K562 (cell line): ENCODE measurements around the gene HDAC7. TPM values are rescaled to one million over a fixed set of nuclear protein-coding genes. Genes with fewer than 3 reads are reported as not detected.

ENCODE experiments used
- ATAC-seq: fragments of 200-7000 bp; cut with Tn5 transposase; 3 replicates; pipeline ENCODE4 v1.9.1; 2020; ENCODE audit warnings: moderate library complexity
- BruUV-seq: library from RNA; stranded (reverse); fragments of 400-500 nt; replicated peaks from 2 replicates; lab custom pipeline; 2021; lab: Mats Ljungman, UMichigan
- CTCF ChIA-PET: fragments of 300-600 bp; formaldehyde crosslinking; extraction: SDS; loops from one replicate; lab custom pipeline; 2021; ENCODE audit warnings: low intra/inter-chr PET ratio; lab: Yijun Ruan, JAX
- POLR2A ChIA-PET: fragments of 300-600, 350-650 bp; sonication (Branson Sonifier 250); formaldehyde crosslinking; extraction: SDS; loops from one replicate; lab custom pipeline; 2021; ENCODE audit warnings: antibody characterized with exemption, inconsistent platforms; lab: Yijun Ruan, JAX
- DNase-seq, 4 experiments: peaks; one replicate each; pipeline versions ENCODE4 v3.0.0 to v3.0.0-alpha.2; 2011 to 2018; ENCODE audit warnings: low spot score in 3 of 4, mixed read lengths in 3 of 4; ENCODE audit errors: extremely low read depth in 1 of 4
- FAIRE-seq: peaks from 2 replicates; lab custom pipeline; 2011; peaks lifted over from hg19 to GRCh38; lab: Jason Lieb, UNC
- H2AFZ ChIP-seq: 2 replicates; pipeline ENCODE4 v1.6.0; 2011; ENCODE audit warnings: low read depth, low read length, control low read depth, inconsistent platforms
- H3K27ac ChIP-seq: fragments of 200-600 bp; 3 replicates; pipeline ENCODE4 v1.8.0; 2011; ENCODE audit warnings: low read depth, mild to moderate bottlenecking, control low read depth, inconsistent platforms, low read length, moderate library complexity, mixed read lengths; ENCODE audit errors: extremely low read depth
- H3K27me3 ChIP-seq, 2 experiments: fragments of 300-600 bp in 1 of 2; 2 replicates in 1 of 2; 3 replicates in 1 of 2; pipeline versions ENCODE4 v1.6.0 to v1.8.0; 2011; ENCODE audit warnings: inconsistent platforms in 2 of 2, low read length in 2 of 2, mild to moderate bottlenecking in 1 of 2, mixed read lengths in 1 of 2, moderate library complexity in 1 of 2; ENCODE audit not compliant: control insufficient read depth in 2 of 2, insufficient read depth in 2 of 2
- H3K36me3 ChIP-seq: fragments of 300-600 bp; 3 replicates; pipeline ENCODE4 v1.8.0; 2011; ENCODE audit warnings: mild to moderate bottlenecking, low read length, inconsistent platforms; ENCODE audit not compliant: control insufficient read depth, insufficient read depth
- H3K4me1 ChIP-seq, 2 experiments: fragments of 200-600 bp in 1 of 2; replicated peaks in 1 of 2; 2 replicates in 1 of 2; 3 replicates in 1 of 2; pipeline versions ENCODE4 v1.5.1 to v1.8.0; 2011; ENCODE audit warnings: inconsistent platforms in 2 of 2, low read length in 2 of 2, mild to moderate bottlenecking in 1 of 2, mixed read lengths in 1 of 2, moderate library complexity in 1 of 2; ENCODE audit not compliant: control insufficient read depth in 2 of 2, insufficient read depth in 2 of 2
- H3K4me2 ChIP-seq: 2 replicates; pipeline ENCODE4 v1.6.1; 2011; ENCODE audit warnings: low read length, control low read depth, inconsistent platforms, mixed read lengths; ENCODE audit not compliant: insufficient read depth
- H3K4me3 ChIP-seq: fragments of 200-600 bp; sonication (generic), shearing (Covaris generic); 2 replicates; pipeline ENCODE4 v1.5.1; 2016; ENCODE audit warnings: control low read depth, inconsistent platforms
- H3K79me2 ChIP-seq: fragments of 200-600 bp; 3 replicates; pipeline ENCODE4 v1.8.0; 2011; ENCODE audit warnings: low read length, inconsistent platforms; ENCODE audit not compliant: control insufficient read depth, insufficient read depth
- H3K9ac ChIP-seq, 2 experiments: 2 replicates each; pipeline versions ENCODE4 v1.6.0 to v1.6.1; 2011; ENCODE audit warnings: low read depth in 2 of 2, low read length in 2 of 2, control low read depth in 1 of 2, inconsistent platforms in 1 of 2, mild to moderate bottlenecking in 1 of 2, mixed read lengths in 1 of 2; ENCODE audit not compliant: insufficient read depth in 1 of 2
- H3K9me1 ChIP-seq: one replicate; pipeline ENCODE4 v1.6.0; 2011; ENCODE audit warnings: inconsistent platforms, mild to moderate bottlenecking, low read length, moderate library complexity; ENCODE audit not compliant: control insufficient read depth, insufficient read depth
- H3K9me3 ChIP-seq: replicated peaks from 2 replicates; pipeline ENCODE4 v1.5.1; 2011; ENCODE audit warnings: low read depth, low read length, inconsistent platforms; ENCODE audit not compliant: control insufficient read depth, insufficient read depth
- H4K20me1 ChIP-seq: replicated peaks from 2 replicates; pipeline ENCODE4 v1.6.1; 2011; ENCODE audit warnings: low read length, inconsistent platforms, mixed read lengths; ENCODE audit not compliant: control insufficient read depth, insufficient read depth
- CREB3L1 ChIP-seq: fragments of 450-650 bp; IDR thresholded peaks from 2 replicates; pipeline ENCODE4 v1.6.1; 2014; ENCODE audit warnings: low read depth, mild to moderate bottlenecking, moderate library complexity, borderline replicate concordance
- FOXK1 ChIP-seq: sonication (generic); formaldehyde crosslinking; IDR thresholded peaks from 2 replicates; pipeline ENCODE4 v1.8.0; 2022; ENCODE audit warnings: missing genetic modification reagents, mild to moderate bottlenecking, borderline replicate concordance
- HINFP ChIP-seq: fragments of 450-650 bp; conservative IDR thresholded peaks from 2 replicates; pipeline ENCODE4 v1.6.1; 2016; ENCODE audit warnings: missing genetic modification characterization, low read depth, mild to moderate bottlenecking, control low read depth, missing compliant biosample characterization
- PHB ChIP-seq: fragments of 250-450 bp; sonication (Bioruptor Pico); IDR thresholded peaks from 2 replicates; pipeline ENCODE4 v1.5.0; 2021
- ZNF224 ChIP-seq: sonication (generic); formaldehyde crosslinking; IDR thresholded peaks from 2 replicates; pipeline ENCODE4 v1.8.0; 2022; ENCODE audit warnings: mild to moderate bottlenecking, missing genetic modification reagents
- ZNF41 ChIP-seq: fragments of 250-450 bp; sonication (Bioruptor Pico); conservative IDR thresholded peaks from 2 replicates; pipeline ENCODE4 v1.4.0; 2020; ENCODE audit warnings: mild to moderate bottlenecking
- WGBS: fragments of 100-300 bp; shearing (Covaris generic); methylation state at CpG from one replicate; pipeline ENCODE4 v1.1.6; 2016; ENCODE audit warnings: low coverage, mixed read lengths; ENCODE audit not compliant: insufficient coverage; ENCODE audit errors: missing lambda C conversion rate; 5-methylcytosine and 5-hydroxymethylcytosine counted together
- in situ Hi-C: fragments of 300-500 bp; cut with MboI; formaldehyde crosslinking; loops from 4 replicates; pipeline ENCODE4 v1.15.0; 2018; ENCODE audit warnings: inconsistent platforms, mixed read lengths
- intact Hi-C: fragments of 100-400 bp; cut with micrococcal nuclease; formaldehyde crosslinking; loops from 2 replicates; pipeline ENCODE4 v1.14.2; 2022
- polyA plus RNA-seq, 8 experiments: library from polyadenylated mRNA; depleted of rRNA in 4 of 8; stranded (reverse) in 5 of 8; unstranded in 3 of 8; fragments of >200 nt; fragmentation: Nextera tagmentation in 2 of 8; fragmentation: Illumina TruSeq in 1 of 8; extraction: Ambion mirVana in 2 of 8; extraction: Trizol in 1 of 8; gene quantifications; 2 replicates each; pipeline versions ENCODE4 v1.2.1 to v1.2.3, GENCODE V29; 2011 to 2014; ENCODE audit warnings: inconsistent platforms in 1 of 8, missing spikeins in 1 of 8
- total RNA-seq, 7 experiments: library from RNA; depleted of rRNA in 6 of 7; stranded (reverse); fragments of >200 nt in 6 of 7; fragmentation: Illumina TruSeq in 2 of 7; extraction: Trizol in 2 of 7; gene quantifications; 2 replicates each; pipeline versions ENCODE4 v1.2.1 to v1.2.3, GENCODE V29; 2011 to 2021; ENCODE audit warnings: low replicate concordance in 1 of 7

The HDAC7 gene
- total and polyA plus RNA-seq, 9 of the 15 experiments (the other 6 are each of a cell fraction or from before 2014, with no cell fraction given), result 2.5 to 129 (median 31.1) TPM

- H3K4me1 ChIP-seq, result peaks cover 0 to 17% of the 10 kb centered on the region in 2 experiments; a peak in 2 of 5 replicates
- H2AFZ ChIP-seq, result no peak overlapping the region
- H3K27me3 ChIP-seq, result no peaks in the 10 kb centered on the region
- intact Hi-C loops (no loop called here), in situ Hi-C loops (loop anchor here (5.0 kb wide), 1 partner anchor 48 kb away; no protein-coding TSS in a partner anchor)
- DNase-seq (no peak), ATAC-seq (no peak), FAIRE-seq (no peak)
- 70% methylated on average over 4 of the region's 5 CpGs for WGBS
- no peak overlapping the region for H3K9ac ChIP-seq
- no peak for TF ChIP-seq ZNF41
- BruUV-seq, result no TSS peak
- no peaks in the 10 kb centered on the region for H3K9me1 ChIP-seq
- POLR2A ChIA-PET, result interaction anchor here (0.6 to 5.5 kb wide), 7 partner anchors 10 to 442 kb away, joined by 3 to 38 read pairs (median 5); no protein-coding TSS in a partner anchor
- no peak overlapping the region for H3K4me3 ChIP-seq
- H4K20me1 ChIP-seq, result 0 out of 2 replicates have a peak, but pooled peaks cover 6% of the 10 kb centered on the region
- H3K9me3 ChIP-seq, result no peaks in the 10 kb centered on the region
- H3K36me3 ChIP-seq, result peaks cover 100% of the 10 kb centered on the region; the same call in 2 of the 3 replicates
- CTCF ChIA-PET, result no interaction called here
- H3K4me2 ChIP-seq, result no peak overlapping the region
- H3K27ac ChIP-seq, result no peak overlapping the region
- no peaks in the 10 kb centered on the region; the same call in 2 of the 3 replicates for H3K79me2 ChIP-seq
Observed at GRCh38 chr12:47789141-47789540, 30.6 kb downstream of the HDAC7 start.

- H3K9me1 ChIP-seq, result no peaks in the 10 kb centered on the region
- 82% methylated on average over 14 of the region's 14 CpGs for WGBS
- H2AFZ ChIP-seq, result no peak overlapping the region
- ChIA-PET CTCF (no interaction called here), POLR2A (interaction anchor here (0.6 to 5.5 kb wide), 4 partner anchors 11 to 376 kb away, joined by 3 to 38 read pairs (median 4); no protein-coding TSS in a partner anchor)
- no TSS peak for BruUV-seq
- H3K79me2 ChIP-seq, result no peaks in the 10 kb centered on the region; the same call in 2 of the 3 replicates
- peaks cover 100% of the 10 kb centered on the region; the same call in 2 of the 3 replicates for H3K36me3 ChIP-seq
- FAIRE-seq (no peak), ATAC-seq (no peak), DNase-seq (no peak)
- no peak overlapping the region for H3K4me3 ChIP-seq
- H3K4me2 ChIP-seq, result no peak overlapping the region
- H3K9ac ChIP-seq, result 0 out of 4 replicates have a peak overlapping the region, but pooled peaks of 1 of the 2 experiments have one; percentile 4
- no peaks in the 10 kb centered on the region for H3K9me3 ChIP-seq
- peaks cover 0 to 27% of the 10 kb centered on the region in 2 experiments; a peak in 2 of 5 replicates for H3K4me1 ChIP-seq
- no peak overlapping the region for H3K27ac ChIP-seq
- intact Hi-C loops (no loop called here), in situ Hi-C loops (loop anchor here (5.0 kb wide), 1 partner anchor 50 kb away; no protein-coding TSS in a partner anchor)
- H3K27me3 ChIP-seq, result no peaks in the 10 kb centered on the region
- H4K20me1 ChIP-seq, result 0 out of 2 replicates have a peak, but pooled peaks cover 9% of the 10 kb centered on the region
- no peak for TF ChIP-seq ZNF224 (CRISPR knock-in tag)
- TF ChIP-seq CREB3L1, result no peak
- TF ChIP-seq PHB (CRISPR knock-in tag), result no peak
- TF ChIP-seq FOXK1 (CRISPR knock-in tag), result no peak
- no peak for TF ChIP-seq HINFP (tag)
Observed at GRCh38 chr12:47787596-47788319, 31.9 kb downstream of the HDAC7 start.
